ENCODE measurements around the gene ARHGAP15.

ARHGAP15 gene

GRCh38 chr2:143584936-143585335, 455.7 kb downstream of the ARHGAP15 start:
- DNase-seq (ENCODE audit: low spot score), result no peak

GRCh38 chr2:143586119-143586518, 456.9 kb downstream of the ARHGAP15 start:
- DNase-seq (ENCODE audit: low spot score), result no peak

DNA sequence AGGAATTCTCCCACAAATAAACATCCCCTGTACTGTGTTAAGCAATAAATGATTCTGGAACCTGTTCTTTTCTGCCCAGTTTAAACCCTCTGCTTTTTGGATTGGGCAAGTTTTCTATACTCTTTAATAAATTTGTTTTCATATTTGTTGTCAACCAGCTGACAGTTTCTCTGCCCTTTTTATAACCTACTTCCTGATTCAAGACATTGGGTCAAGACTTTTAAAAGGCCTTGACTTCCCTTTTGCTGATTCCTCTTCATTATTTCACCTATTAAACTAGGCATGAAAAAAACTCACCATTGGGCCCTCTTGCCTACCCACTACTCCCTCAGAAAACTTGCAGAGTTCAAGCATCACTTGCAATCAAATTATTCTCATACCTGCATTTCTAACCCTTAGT, 459.5 kb downstream of the ARHGAP15 start:
- DNase-seq (ENCODE audit: low spot score), result no peak

DNA sequence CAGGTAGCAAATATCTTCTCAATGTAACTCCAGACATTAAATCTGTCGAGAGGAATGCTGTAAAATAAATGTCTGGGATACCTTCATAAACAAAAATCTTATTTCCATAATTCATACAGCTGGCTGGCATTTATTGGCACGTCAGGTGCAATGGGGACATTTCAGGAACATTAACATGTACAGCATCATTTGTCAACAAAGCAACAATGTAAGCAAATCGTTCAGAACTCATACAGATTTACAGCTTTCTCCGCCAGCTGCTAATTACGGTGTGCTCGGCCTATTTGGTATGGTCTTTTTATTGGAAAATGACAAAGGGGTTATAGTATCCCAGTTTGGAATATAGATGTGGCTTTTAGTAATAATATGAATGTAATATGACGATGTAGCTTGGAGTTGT, 464.9 kb downstream of the ARHGAP15 start:
- no peak for DNase-seq (ENCODE audit: low spot score)

DNA sequence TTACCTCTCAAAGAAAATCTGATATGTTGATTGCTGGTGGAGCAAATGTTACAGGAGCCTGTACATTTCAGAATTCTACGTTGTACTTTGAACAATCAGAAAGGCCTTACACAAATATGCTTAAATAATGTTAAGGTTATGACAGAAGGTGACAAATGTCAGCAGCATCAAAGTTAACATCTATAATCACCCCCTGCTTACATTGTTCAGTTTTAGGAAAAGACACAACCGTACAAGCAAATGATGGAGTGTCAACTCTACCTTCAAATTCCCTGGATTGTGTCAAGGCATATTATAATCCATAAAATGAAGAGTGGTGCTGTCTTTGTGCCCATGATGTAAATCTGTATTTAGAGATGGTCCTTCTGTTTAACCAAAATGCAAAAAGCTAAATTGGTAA, 465.5 kb downstream of the ARHGAP15 start:
- no peak for DNase-seq (ENCODE audit: low spot score)

- DNase-seq (ENCODE audit: low spot score), result no peak
These were observed 470.9 kb downstream of the ARHGAP15 start for GRCh38 chr2:143600116-143600515.

GRCh38 chr2:143601828-143602227, 472.6 kb downstream of the ARHGAP15 start:
- no peak for DNase-seq (ENCODE audit: low spot score)

DNA sequence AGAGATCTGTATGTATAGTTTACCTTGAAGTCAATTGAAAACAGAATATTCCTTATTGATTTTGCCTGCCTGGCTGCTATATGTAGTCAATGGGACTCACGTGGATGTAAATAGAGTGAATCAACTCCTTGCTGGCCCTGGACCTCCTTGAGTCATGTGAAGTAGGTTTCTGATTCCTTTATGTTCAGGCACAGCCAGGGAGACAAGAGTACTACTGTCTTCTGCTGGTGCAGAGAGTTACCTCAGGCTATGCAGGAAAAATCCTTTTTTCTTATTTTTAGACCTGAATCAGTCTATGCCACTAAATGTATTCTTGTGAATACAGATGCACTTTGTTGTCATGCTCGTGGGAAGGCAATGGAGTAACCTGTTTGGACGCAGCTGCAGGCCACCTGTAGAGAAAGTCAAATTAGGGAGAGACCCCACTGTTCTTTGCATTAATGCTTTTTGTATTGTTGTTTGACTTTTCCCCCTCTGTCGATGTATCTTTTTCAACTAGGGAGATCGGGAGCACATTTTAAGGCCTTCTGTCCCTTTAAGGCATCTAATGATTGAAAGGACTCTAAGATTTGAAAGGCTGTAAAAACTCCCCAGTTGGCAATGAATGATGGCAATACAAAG, 473.9 kb downstream of the ARHGAP15 start:
- no peak for DNase-seq (ENCODE audit: low spot score)

DNA sequence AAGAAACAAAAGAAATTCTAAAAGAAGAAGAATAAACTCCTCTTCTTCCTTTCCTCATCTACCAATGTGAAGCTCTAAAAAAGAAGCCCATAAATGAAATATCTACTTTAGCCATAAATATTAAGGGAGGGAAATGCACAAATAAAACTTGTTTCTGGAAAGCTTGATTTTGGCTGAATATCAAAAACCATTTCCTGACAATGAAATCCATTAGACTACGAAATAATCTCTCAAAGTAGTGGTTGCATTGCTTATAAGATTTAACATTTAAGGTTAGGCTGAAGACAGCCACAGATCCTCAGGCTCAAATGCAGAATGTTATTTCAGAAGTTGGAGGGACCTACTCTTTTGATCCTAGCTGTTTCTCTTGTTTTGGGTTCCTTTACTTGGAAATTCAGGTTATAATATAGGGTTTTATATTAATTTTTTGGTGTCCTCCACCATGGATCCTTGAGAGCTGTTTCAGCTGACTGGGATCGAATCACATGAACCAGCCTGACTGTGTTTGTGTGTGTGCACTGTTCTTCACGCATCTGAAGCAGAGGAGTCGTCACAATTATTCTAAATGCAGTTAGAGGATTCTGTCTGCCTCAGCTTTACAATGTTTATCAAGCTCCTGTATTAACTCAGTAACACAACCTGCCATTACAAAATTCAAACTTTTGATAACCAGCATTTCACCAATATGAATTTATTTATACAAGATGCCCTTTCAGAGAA, 474.8 kb downstream of the ARHGAP15 start:
- DNase-seq (ENCODE audit: low spot score), result no peak

GRCh38 chr2:143604566-143604959, 475.3 kb downstream of the ARHGAP15 start:
- DNase-seq (ENCODE audit: low spot score), result no peak

- DNase-seq (ENCODE audit: low spot score), result peak; percentile 15
These were observed 478.2 kb downstream of the ARHGAP15 start for GRCh38 chr2:143607231-143608062.

GRCh38 chr2:143608063-143608423, 478.8 kb downstream of the ARHGAP15 start:
- DNase-seq (ENCODE audit: low spot score), result no peak

- DNase-seq (ENCODE audit: low spot score), result no peak
These were observed 479.5 kb downstream of the ARHGAP15 start for GRCh38 chr2:143608758-143609157.

DNA sequence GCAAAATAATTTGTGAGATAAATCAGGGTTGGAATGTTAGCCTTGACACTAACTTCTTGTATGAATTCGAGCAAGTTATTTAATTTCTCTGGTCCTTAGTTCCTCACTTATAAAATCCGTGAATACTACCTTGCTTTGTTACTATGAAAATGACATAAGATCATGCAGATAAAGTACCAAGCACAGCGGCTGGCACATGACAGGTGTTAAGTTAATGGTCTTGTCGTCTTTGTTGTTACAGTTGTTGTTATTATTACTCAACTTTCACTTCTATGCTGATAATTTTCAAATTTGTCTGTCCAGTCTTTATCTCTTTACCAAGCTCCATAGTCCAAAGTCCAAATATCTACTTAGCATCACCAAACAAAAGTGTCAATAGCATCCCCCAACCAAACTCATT, 482.1 kb downstream of the ARHGAP15 start:
- no peak for DNase-seq (ENCODE audit: low spot score)

DNA sequence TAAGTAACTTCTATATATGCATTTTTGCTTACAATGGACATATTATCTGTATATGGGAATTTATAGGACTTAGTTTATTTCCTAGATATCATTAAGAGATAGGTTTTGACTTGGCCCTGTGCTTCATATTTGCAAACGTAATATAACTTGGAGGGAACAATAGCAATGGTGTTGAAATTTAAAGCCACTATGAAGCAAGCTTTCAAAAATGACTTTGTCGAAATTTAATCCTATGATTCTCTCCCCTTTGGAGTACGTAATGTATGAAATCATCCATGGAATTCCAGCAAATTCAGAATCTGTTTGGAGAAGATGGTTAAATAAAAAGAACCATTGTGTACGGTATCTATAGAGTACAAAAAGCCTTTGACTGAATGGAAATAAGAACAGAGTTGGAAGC, 486.3 kb downstream of the ARHGAP15 start:
- no peak for DNase-seq (ENCODE audit: low spot score)

DNA sequence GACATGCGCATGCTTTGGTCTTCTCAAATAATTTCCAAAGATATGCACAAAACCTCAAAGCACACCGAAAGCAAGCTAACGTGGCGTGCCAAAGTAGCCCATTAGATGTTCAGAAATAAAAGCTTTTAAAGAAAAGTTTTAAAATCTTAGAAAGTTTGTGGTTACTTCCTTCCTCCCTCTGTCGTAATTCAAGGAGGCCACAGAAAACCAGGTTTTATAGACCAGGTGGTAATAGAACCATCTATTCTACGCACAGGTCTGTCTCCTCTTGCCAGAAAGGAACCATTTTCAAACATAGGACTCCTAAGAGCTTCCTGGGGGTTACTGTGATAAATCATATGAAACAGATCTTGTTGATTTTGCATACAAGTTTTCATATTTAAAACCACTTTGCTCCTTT, 487.2 kb downstream of the ARHGAP15 start:
- no peak for DNase-seq (ENCODE audit: low spot score)

DNA sequence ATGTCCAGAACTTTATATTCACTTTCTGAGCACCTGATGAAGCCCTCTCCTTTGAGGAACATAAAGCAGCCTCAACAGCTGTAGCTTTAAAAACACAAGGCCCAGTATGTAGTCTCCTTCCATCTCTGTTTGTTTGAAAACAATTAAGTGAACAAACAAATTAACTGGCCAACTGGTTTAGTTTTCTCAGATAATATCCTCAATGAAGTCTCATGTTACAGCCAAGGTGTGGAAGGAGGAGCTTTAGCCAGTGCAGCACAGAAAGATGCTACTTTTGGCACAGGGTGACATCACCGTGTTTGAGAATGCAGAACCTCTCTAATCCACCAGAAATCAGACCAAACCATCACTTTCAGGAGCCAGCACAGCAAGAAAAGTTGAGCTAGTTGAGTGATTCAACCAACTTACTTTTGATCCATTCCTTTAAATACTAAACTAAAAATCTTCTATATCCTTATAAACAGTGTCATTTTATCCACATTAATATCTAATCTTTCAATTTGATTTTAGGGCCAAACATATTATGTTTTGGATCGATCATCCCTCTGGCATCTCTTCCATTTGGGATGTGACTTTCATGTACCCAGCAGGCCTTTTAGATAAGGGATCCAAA, 488.7 kb downstream of the ARHGAP15 start:
- DNase-seq (ENCODE audit: low spot score), result no peak

DNA sequence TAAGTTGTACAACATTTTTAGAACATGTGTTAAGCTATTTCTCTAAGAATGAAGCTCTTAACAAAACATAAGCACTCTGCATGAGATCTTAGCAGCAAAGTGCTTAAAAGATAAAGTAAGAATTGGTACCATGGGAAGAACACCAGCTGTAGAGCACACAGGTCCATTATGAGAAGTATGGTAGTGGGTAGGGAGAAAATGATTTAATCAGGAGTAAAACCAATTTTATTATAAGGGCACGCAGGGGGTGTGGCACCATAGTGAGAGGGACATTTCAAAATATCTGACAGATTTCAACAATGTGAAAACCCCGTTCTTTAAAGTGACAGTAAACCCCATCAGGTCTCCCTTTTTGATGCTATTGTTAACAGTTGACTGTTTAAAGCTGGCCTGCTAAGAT, 492.9 kb downstream of the ARHGAP15 start:
- DNase-seq (ENCODE audit: low spot score), result no peak

DNA sequence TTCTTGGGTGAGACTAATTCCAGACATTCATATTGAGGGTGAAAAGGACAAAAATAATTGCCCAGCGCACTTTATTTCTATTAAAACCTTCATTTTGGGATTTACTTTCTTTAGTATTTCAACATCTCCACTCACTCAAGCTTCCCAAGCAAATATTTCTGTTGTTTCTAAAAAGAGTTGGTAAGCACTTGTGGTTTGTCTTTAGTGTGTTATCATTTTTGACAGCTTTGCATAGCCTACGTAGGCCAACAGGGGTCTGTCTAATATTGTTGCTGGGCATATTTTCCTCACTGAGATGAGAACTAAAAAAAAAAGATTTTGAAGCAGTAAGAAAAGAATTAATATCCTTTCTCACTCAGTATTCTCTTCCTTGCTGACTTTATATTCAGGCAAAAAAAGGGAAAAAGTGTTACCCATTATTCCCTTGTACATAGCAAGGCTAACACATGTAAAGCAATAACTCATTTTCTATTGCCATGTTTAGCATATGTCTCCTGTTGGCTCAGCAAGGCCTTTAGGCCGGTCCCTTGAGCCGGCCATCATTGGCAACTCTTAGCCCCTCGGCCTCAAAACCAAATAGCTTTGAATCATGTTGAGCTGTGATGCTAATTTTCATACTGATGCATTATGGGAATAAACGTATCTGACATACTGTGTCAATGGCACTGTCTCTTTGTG, 494.2 kb downstream of the ARHGAP15 start:
- no peak for DNase-seq (ENCODE audit: low spot score)

DNA sequence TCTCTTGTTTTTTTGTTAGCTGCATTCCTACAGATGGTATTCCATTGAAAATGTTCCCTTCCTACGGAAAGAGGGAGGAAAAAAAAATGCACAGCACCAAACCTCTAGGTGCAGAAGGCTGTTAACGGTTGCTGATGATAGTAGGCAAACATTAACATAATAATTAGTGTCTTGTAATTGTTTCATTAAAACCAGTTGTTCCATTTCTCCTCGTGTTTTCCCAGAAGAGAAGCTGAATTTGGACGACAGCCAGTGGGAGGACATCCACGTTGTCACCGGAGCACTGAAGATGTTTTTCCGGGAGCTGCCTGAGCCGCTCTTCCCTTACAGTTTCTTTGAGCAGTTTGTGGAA, 494.7 kb downstream of the ARHGAP15 start:
- DNase-seq (ENCODE audit: low spot score), result peak; percentile 8

DNA sequence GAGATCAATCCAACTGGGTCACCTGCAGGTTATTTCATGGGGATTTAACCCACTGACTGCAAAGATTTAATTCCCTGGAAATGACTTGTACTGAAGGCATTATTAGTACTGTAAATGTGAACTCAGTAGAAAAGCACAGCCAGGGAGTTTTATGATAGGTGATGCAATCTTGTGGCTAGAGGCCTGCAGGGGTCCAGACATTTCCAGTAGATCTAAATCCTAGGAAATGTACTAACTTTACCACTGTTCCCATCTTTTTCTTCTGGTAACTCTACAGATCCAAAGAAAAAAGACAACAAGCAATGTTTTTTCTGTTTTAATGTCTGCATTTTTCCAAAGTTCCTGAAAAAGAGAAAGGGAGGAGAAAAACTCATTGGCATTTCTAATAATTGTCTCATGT, 500.1 kb downstream of the ARHGAP15 start:
- DNase-seq (ENCODE audit: low spot score), result peak; percentile 34

DNA sequence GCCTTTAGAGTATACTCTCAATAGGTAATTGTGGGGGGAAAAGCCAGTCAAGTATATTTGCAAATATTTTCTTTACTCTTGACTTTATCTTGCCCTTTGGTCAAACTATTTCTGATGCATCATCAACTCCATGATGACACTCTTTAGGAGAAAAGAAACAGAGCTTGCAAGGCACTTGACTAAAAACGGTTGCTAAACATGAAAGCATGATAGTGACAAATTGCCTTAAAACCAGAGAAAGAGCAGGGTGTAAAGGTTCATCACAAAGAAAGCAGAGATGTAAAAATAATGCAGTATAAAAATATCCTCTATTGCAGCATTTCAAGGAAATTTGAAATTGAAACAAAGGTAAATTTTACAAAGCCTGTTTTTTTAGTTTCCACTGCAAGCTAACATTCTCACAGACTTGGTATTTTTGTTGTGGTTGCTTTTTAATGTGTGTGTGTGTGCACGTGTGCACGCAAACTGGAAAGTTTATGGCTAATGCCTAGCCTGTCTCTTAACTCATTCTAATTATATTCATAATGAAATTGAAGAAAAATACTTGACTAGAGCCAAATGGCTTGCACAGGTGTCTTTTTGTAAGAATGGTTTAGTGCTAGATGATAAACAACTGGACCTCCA, 503.6 kb downstream of the ARHGAP15 start:
- no peak for DNase-seq (ENCODE audit: low spot score)
